GM18505 (cell line): ENCODE results near the gene AHNAK2.
A peak's percentile ranks its signal among the peaks of the same experiment; 100 is the strongest.

Source experiments
- ATAC-seq: cut with Tn5 transposase; IDR thresholded peaks from one replicate; pipeline ENCODE4 v1.9.1; 2021; ENCODE audit not compliant: unreplicated experiment
- POLR2A ChIP-seq: IDR thresholded peaks from 4 replicates; pipeline ENCODE4 v1.6.1; 2011; ENCODE audit warnings: borderline replicate concordance; ENCODE audit not compliant: insufficient read depth, insufficient read length; ENCODE audit errors: extremely low read depth

Gene AHNAK2

GRCh38 chr14:105019861-105020814 is 42.0 kb upstream of the AHNAK2 start:
- TF ChIP-seq POLR2A: no peak
- peak; percentile 29 for ATAC-seq

- TF ChIP-seq POLR2A: no peak
- ATAC-seq: no peak
Measured at GRCh38 chr14:105018414-105018813, 40.2 kb upstream of the AHNAK2 start.

GRCh38 chr14:105015905-105016304 is 37.7 kb upstream of the AHNAK2 start:
- no peak for TF ChIP-seq POLR2A
- ATAC-seq: no peak

- no peak for TF ChIP-seq POLR2A
- ATAC-seq: no peak
Measured at GRCh38 chr14:105015242-105015641, 37.1 kb upstream of the AHNAK2 start.

- ATAC-seq: no peak
- TF ChIP-seq POLR2A: no peak
Measured at GRCh38 chr14:105014631-105015030, 36.5 kb upstream of the AHNAK2 start.

GRCh38 chr14:105014032-105014431 is 35.9 kb upstream of the AHNAK2 start:
- no peak for ATAC-seq
- no peak for TF ChIP-seq POLR2A

GRCh38 chr14:105013150-105013785 is 35.1 kb upstream of the AHNAK2 start:
- ATAC-seq: no peak
- no peak for TF ChIP-seq POLR2A

- no peak for ATAC-seq
- peak; percentile 15 for TF ChIP-seq POLR2A
Measured at GRCh38 chr14:105012171-105012985, 34.2 kb upstream of the AHNAK2 start.

GRCh38 chr14:105011312-105011990 is 33.3 kb upstream of the AHNAK2 start:
- TF ChIP-seq POLR2A: no peak
- ATAC-seq: no peak

- no peak for ATAC-seq
- TF ChIP-seq POLR2A: no peak
Measured at GRCh38 chr14:105010891-105011291, 32.7 kb upstream of the AHNAK2 start.

- TF ChIP-seq POLR2A: no peak
- no peak for ATAC-seq
Measured at GRCh38 chr14:105010106-105010505, 31.9 kb upstream of the AHNAK2 start.

- no peak for TF ChIP-seq POLR2A
- no peak for ATAC-seq
Measured at GRCh38 chr14:105007593-105008264, 29.6 kb upstream of the AHNAK2 start.

- no peak for TF ChIP-seq POLR2A
- no peak for ATAC-seq
Measured at GRCh38 chr14:105006831-105007592, 28.8 kb upstream of the AHNAK2 start.
